Left ventricle myocardium inferior (tissue), 1 donor: Measurements from ENCODE around the gene HLCS. TPM values are rescaled to one million over a fixed set of nuclear protein-coding genes. Genes with fewer than 3 reads are reported as not detected.

Experiments
- DNase-seq: peaks from one replicate; pipeline ENCODE4 v3.0.0-alpha.2; 2020
- H3K27ac ChIP-seq: fragments of 200-600 bp; replicated peaks from 2 replicates; pipeline ENCODE4 v1.8.0; 2021
- H3K27me3 ChIP-seq: fragments of 200-600 bp; 2 replicates; pipeline ENCODE4 v1.8.0; 2021; ENCODE audit warnings: low read depth
- H3K36me3 ChIP-seq: fragments of 200-600 bp; 2 replicates; pipeline ENCODE4 v1.8.0; 2021
- H3K4me1 ChIP-seq: fragments of 200-600 bp; 2 replicates; pipeline ENCODE4 v1.8.0; 2021
- H3K4me3 ChIP-seq: fragments of 200-600 bp; 2 replicates; pipeline ENCODE4 v1.8.0; 2021; ENCODE audit warnings: mild to moderate bottlenecking, moderate library complexity
- H3K9me3 ChIP-seq: fragments of 200-600 bp; replicated peaks from 2 replicates; pipeline ENCODE4 v1.8.0; 2021
- intact Hi-C: fragments of 100-400 bp; cut with micrococcal nuclease; formaldehyde crosslinking; loops from one replicate; pipeline ENCODE4 v1.11.0; 2022
- total RNA-seq: library from RNA; stranded (reverse); fragmentation: NEBNext Ultra II Directional; extraction: Animal tissue kit (Norgen Biotek cat#: 25700); gene quantifications from one replicate; pipeline ENCODE4 v1.2.1, GENCODE V29; 2021
- TF ChIP-seq, protein P1 (sequence below): fragments of 200-600 bp; IDR thresholded peaks from 2 replicates; pipeline ENCODE4 v1.8.0; 2021; ENCODE audit warnings: antibody characterized with exemption, mild to moderate bottlenecking, borderline replicate concordance
- donor health status: DM: no; HTN: yes; CAD: no; lungs with severe emphysema.

HLCS gene
- total RNA-seq, 1 donor from 2014 or later = 5.3 TPM

DNA sequence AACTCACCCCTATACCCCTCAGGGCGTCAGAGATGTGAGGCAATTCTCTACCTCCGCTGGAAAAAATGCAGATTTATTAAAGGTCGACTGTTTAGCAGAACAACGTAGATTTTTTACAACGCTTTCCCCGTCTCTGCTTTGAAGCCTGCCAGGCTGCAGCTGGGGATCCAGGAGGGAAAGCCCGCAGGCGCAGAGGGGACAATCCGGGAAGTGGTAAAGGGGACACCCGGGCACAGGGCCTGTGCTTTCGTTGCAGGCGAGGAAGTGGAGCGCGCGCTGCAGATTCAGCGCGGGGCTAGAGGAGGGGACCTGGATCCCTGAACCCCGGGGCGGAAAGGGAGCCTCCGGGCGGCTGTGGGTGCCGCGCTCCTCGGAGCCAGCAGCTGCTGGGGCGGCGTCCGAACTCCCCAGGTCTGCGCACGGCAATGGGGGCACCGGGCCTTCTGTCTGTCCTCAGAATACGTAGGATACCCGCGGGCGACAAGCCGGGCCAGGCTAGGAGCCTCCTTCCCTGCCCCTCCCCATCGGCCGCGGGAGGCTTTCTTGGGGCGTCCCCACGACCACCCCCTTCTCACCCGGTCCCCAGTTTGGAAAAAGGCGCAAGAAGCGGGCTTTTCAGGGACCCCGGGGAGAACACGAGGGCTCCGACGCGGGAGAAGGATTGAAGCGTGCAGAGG is 262.1 kb downstream of the HLCS start:
- peak overlapping the region; percentile 30 for H3K4me3 ChIP-seq
- H3K27ac ChIP-seq = no peak overlapping the region
- no peaks in the 10 kb centered on the region for H3K36me3 ChIP-seq
- intact Hi-C loops = no loop called here
- H3K27me3 ChIP-seq = peaks cover 100% of the 10 kb centered on the region
- no peaks in the 10 kb centered on the region for H3K9me3 ChIP-seq
- H3K4me1 ChIP-seq = peaks cover 76% of the 10 kb centered on the region
- DNase-seq = no peak
- TF ChIP-seq, protein P1, sequence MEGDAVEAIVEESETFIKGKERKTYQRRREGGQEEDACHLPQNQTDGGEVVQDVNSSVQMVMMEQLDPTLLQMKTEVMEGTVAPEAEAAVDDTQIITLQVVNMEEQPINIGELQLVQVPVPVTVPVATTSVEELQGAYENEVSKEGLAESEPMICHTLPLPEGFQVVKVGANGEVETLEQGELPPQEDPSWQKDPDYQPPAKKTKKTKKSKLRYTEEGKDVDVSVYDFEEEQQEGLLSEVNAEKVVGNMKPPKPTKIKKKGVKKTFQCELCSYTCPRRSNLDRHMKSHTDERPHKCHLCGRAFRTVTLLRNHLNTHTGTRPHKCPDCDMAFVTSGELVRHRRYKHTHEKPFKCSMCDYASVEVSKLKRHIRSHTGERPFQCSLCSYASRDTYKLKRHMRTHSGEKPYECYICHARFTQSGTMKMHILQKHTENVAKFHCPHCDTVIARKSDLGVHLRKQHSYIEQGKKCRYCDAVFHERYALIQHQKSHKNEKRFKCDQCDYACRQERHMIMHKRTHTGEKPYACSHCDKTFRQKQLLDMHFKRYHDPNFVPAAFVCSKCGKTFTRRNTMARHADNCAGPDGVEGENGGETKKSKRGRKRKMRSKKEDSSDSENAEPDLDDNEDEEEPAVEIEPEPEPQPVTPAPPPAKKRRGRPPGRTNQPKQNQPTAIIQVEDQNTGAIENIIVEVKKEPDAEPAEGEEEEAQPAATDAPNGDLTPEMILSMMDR = no peak

DNA sequence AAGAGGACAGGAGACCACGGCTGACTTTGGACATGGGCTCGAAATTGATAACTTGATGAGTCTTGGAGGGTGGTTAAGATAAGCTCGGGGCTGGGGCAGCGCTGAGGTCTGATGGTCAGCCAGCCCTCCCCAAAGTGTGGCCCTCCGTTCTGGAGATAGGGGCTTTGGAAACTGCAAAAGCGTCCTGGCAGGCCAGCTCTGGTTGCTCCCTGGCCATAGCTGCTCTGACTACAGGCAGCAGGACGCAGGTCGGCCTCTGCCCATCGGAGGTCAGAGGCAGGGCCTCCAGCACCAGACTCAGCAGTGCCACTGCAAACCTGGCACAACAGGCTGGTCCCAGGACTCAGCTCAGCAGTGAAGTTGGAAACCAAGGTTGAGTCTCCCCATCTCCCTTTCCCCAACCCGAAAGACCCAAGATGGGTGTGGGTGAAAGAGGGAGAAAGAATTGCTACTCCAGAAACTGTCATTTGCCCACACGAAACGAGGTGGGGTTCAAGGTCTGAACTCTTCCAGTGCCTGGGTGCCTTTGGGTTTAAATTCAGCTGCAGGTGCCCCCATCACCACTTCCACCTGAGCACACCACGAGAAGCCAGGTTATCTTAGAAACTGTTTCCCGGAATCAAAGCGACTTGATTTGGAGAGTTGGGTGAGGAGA is 262.7 kb downstream of the HLCS start:
- H3K4me1 ChIP-seq = peaks cover 76% of the 10 kb centered on the region
- no peak overlapping the region for H3K27ac ChIP-seq
- peaks cover 100% of the 10 kb centered on the region for H3K27me3 ChIP-seq
- TF ChIP-seq, protein P1 = no peak
- no peaks in the 10 kb centered on the region for H3K36me3 ChIP-seq
- no peak overlapping the region for H3K4me3 ChIP-seq
- DNase-seq = no peak
- no peaks in the 10 kb centered on the region for H3K9me3 ChIP-seq
- intact Hi-C loops = no loop called here

DNA sequence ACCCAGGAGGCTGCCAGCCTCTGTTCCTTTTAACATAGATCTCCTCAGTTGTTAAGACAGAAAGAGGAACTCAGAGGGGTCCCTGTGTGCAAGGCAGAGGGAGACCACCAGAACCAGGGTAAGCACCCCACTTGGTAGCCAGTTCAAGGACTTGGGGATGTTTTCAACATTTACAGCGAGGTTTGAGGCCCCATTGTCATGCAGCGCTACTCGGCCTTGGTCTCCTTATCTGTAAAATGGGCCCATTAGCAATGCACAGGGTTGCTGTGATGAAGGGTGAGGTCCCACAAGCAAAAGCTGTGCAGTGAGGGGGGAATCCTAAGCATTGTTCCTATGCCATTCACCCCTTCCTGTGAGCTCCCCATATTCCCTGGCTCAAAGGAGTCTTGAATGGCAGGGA is 263.3 kb downstream of the HLCS start:
- intact Hi-C loops = no loop called here
- Histone ChIP-seq H3K27me3 (peaks cover 100% of the 10 kb centered on the region), H3K4me3 (no peak overlapping the region), H3K27ac (no peak overlapping the region), H3K36me3 (no peaks in the 10 kb centered on the region), H3K9me3 (no peaks in the 10 kb centered on the region), H3K4me1 (peaks cover 76% of the 10 kb centered on the region)
- TF ChIP-seq, protein P1 = no peak
- no peak for DNase-seq

DNA sequence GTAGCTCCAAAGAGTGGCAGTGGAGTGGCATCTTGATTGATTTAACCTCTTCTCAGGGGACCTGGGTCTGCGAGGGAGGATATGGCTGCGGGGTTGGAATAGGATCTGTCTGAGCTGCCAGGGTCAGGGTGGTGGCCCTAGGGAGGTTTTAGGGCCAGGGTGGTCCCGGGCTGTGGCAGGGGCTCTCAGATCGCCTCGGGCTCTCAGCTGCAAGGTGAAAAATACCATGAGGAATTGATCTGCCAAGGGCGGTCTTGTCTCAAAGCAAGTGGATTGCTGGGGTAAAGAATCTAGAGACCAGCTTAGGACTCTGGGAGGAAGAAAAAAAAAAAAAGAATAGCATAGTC is 263.9 kb downstream of the HLCS start:
- H3K36me3 ChIP-seq = no peaks in the 10 kb centered on the region
- peaks cover 76% of the 10 kb centered on the region for H3K4me1 ChIP-seq
- TF ChIP-seq, protein P1 = no peak
- H3K9me3 ChIP-seq = no peaks in the 10 kb centered on the region
- H3K4me3 ChIP-seq = no peak overlapping the region
- intact Hi-C loops = no loop called here
- no peak overlapping the region for H3K27ac ChIP-seq
- no peak for DNase-seq
- H3K27me3 ChIP-seq = peaks cover 100% of the 10 kb centered on the region

DNA sequence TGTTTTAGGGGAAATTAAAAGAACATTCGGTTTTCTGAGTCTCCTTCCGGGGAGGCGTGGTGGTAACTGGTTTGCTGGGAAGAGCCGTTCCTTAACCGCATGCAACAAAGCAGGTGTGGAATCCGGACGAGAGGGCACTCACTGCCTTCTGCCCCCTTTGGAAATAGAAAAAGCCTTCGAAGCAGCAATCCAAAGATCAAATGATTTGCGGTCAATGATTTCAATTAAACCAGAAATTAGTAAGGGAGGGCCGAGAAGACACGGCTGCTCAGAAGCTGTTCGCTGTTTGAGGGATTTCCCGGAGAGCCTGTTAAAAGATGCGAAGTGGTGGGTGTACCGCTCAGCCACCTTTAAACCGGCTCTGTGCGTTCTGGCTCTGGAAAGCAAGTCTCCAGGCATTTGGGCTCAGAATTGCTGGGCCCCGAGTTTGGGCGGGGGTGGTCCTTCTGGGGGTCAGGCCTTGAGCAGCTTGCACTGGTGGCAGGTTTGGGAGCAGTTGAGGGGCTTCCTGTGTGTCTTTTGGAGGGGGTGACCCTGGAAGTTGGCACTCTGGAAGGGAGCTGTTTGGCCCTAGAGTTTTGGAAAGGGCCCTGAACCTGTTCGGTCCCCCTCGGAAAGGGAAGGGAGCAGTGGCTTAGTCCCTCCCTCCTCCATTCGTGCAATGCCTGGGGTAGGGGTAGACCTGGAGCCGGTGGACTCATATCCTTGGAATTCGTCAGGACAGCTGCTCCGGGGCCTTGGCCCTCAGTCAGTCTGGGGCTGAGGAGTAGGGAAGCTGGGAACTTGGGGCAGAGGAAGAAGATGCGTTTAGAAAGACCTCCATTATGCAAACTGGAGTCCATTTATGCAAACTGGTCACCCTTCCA is 264.5 kb downstream of the HLCS start:
- intact Hi-C loops = no loop called here
- no peak for DNase-seq
- peak overlapping the region; percentile 69 for H3K4me3 ChIP-seq
- no peaks in the 10 kb centered on the region for H3K9me3 ChIP-seq
- peaks cover 76% of the 10 kb centered on the region for H3K4me1 ChIP-seq
- no peak overlapping the region for H3K27ac ChIP-seq
- no peaks in the 10 kb centered on the region for H3K36me3 ChIP-seq
- TF ChIP-seq, protein P1 = no peak
- peaks cover 100% of the 10 kb centered on the region for H3K27me3 ChIP-seq
